Chondrocyte (in vitro differentiated cells): Measurements from ENCODE around the gene NFYC. TPM values are rescaled to one million over a fixed set of nuclear protein-coding genes. Genes with fewer than 3 reads are reported as not detected.

Experiments
- DNase-seq: peaks from one replicate; pipeline ENCODE4 v3.0.0; 2021; ENCODE audit warnings: mixed read lengths, low spot score
- H3K27ac Mint-ChIP-seq: one replicate; pipeline ENCODE4 v1.8.0; 2021; ENCODE audit warnings: mild to moderate bottlenecking, moderate library complexity, mixed read lengths; ENCODE audit not compliant: unreplicated experiment
- H3K27me3 Mint-ChIP-seq: 2 replicates; pipeline ENCODE4 v1.8.0; 2021; ENCODE audit warnings: low read depth, mixed read lengths
- H3K36me3 Mint-ChIP-seq: 2 replicates; pipeline ENCODE4 v1.8.0; 2021; ENCODE audit warnings: low read depth, mixed read lengths
- H3K4me1 Mint-ChIP-seq: 2 replicates; pipeline ENCODE4 v1.8.0; 2021; ENCODE audit warnings: low read depth, mild to moderate bottlenecking, mixed read lengths
- H3K4me3 Mint-ChIP-seq: one replicate; pipeline ENCODE4 v1.8.0; 2021; ENCODE audit warnings: mild to moderate bottlenecking, moderate library complexity, mixed read lengths; ENCODE audit not compliant: unreplicated experiment
- H3K9me3 Mint-ChIP-seq: 2 replicates; pipeline ENCODE4 v1.8.0; 2021; ENCODE audit warnings: low read depth, mixed read lengths
- CTCF ChIP-seq: fragments of 200-600 bp; sonication (generic); IDR thresholded peaks from 2 replicates; pipeline ENCODE4 v1.5.0; 2021; ENCODE audit warnings: antibody characterized with exemption, mild to moderate bottlenecking, moderate library complexity
- total RNA-seq: library from RNA; stranded (reverse); gene quantifications from 3 replicates; pipeline ENCODE4 v1.2.1, GENCODE V29; 2021

Gene NFYC
- total RNA-seq, 1 donor from 2014 or later, result 35.8 TPM

- DNase-seq, result no peak
- TF ChIP-seq CTCF, result no peak
- Mint-ChIP-seq H3K4me1 (peaks cover 3% of the 10 kb centered on the region), H3K9me3 (no peaks in the 10 kb centered on the region), H3K27ac (no peak overlapping the region), H3K36me3 (peaks cover 37% of the 10 kb centered on the region), H3K27me3 (no peaks in the 10 kb centered on the region), H3K4me3 (no peak overlapping the region)
Observed at GRCh38 chr1:40764981-40765380, 73.5 kb downstream of the NFYC start.

- H3K9me3 Mint-ChIP-seq, result no peaks in the 10 kb centered on the region
- H3K27me3 Mint-ChIP-seq, result no peaks in the 10 kb centered on the region
- no peak for DNase-seq
- H3K4me1 Mint-ChIP-seq, result peaks cover 3% of the 10 kb centered on the region
- H3K36me3 Mint-ChIP-seq, result peaks cover 39% of the 10 kb centered on the region
- H3K27ac Mint-ChIP-seq, result no peak overlapping the region
- no peak for TF ChIP-seq CTCF
- H3K4me3 Mint-ChIP-seq, result no peak overlapping the region
Observed at GRCh38 chr1:40766017-40766416, 74.5 kb downstream of the NFYC start.

GRCh38 chr1:40766560-40766959 lies 75.1 kb downstream of the NFYC start:
- peaks cover 40% of the 10 kb centered on the region for H3K36me3 Mint-ChIP-seq
- no peaks in the 10 kb centered on the region for H3K9me3 Mint-ChIP-seq

GRCh38 chr1:40768146-40768990 lies 76.9 kb downstream of the NFYC start:
- DNase-seq, result no peak
- Mint-ChIP-seq H3K27ac (no peak overlapping the region), H3K4me1 (peaks cover 6% of the 10 kb centered on the region), H3K4me3 (no peak overlapping the region), H3K36me3 (peaks cover 38% of the 10 kb centered on the region), H3K27me3 (no peaks in the 10 kb centered on the region), H3K9me3 (no peaks in the 10 kb centered on the region)
- no peak for TF ChIP-seq CTCF

More at GRCh38 chr1:40766560-40766959, 75.1 kb downstream of the NFYC start:
- no peak for DNase-seq
- Mint-ChIP-seq H3K27me3 (no peaks in the 10 kb centered on the region), H3K4me1 (peaks cover 3% of the 10 kb centered on the region), H3K4me3 (no peak overlapping the region), H3K27ac (no peak overlapping the region)
- TF ChIP-seq CTCF, result no peak

GRCh38 chr1:40769815-40770214 lies 78.3 kb downstream of the NFYC start:
- H3K36me3 Mint-ChIP-seq, result peaks cover 35% of the 10 kb centered on the region
- H3K4me3 Mint-ChIP-seq, result no peak overlapping the region
- no peak overlapping the region for H3K27ac Mint-ChIP-seq
- H3K9me3 Mint-ChIP-seq, result no peaks in the 10 kb centered on the region
- peaks cover 18% of the 10 kb centered on the region for H3K4me1 Mint-ChIP-seq
- no peaks in the 10 kb centered on the region for H3K27me3 Mint-ChIP-seq
- DNase-seq, result no peak
- TF ChIP-seq CTCF, result peak; percentile 61
